Testis (tissue), 2 donors: Measurements from ENCODE around the gene OPN1LW.
"Not testable (repeated sequence)": the region's sequence is repeated elsewhere in the genome, so short reads cannot be mapped to it uniquely, and the experiment has no call there.

Experiments used
- CTCF ChIP-seq, 3 experiments: fragments of 450-650 bp in 2 of 3; fragments of 200-600 bp in 1 of 3; sonication (generic) in 1 of 3; IDR thresholded peaks; one replicate each; pipeline ENCODE4 v1.5.1; 2016 to 2019; ENCODE audit warnings: antibody characterized with exemption in 3 of 3, mild to moderate bottlenecking in 2 of 3, moderate library complexity in 1 of 3
- POLR2A ChIP-seq: fragments of 450-650 bp; IDR thresholded peaks from one replicate; pipeline ENCODE4 v1.6.1; 2017; ENCODE audit warnings: antibody characterized with exemption, mild to moderate bottlenecking, moderate library complexity

- not testable (repeated sequence) for TF ChIP-seq CTCF (IDR thresholded peaks at IDR 0.05); POLR2A
These were observed 39.8 kb downstream of the OPN1LW start for GRCh38 chrX:154183794-154184193.
